A549 (cell line): Measurements from ENCODE around the gene INSC. TPM values are rescaled to one million over a fixed set of nuclear protein-coding genes. Genes with fewer than 3 reads are reported as not detected.

Experiments
- ATAC-seq, 2 experiments: fragments of 200-7000 bp in 1 of 2; fragments of >200 bp in 1 of 2; cut with Nextera tagmentation in 1 of 2; cut with Tn5 transposase in 1 of 2; 3 replicates each; pipeline versions ENCODE4 v1.8.0 to v1.9.1; 2018 to 2020; ENCODE audit warnings: mild to moderate bottlenecking in 1 of 2, moderate library complexity in 1 of 2
- CTCF ChIA-PET: fragments of 300-600 bp; sonication (Branson Sonifier 250); formaldehyde crosslinking; extraction: SDS; loops from one replicate; lab custom pipeline; 2021; ENCODE audit warnings: antibody characterized with exemption, inconsistent platforms; lab: Yijun Ruan, JAX
- POLR2A ChIA-PET: fragments of 350-600 bp; formaldehyde crosslinking; extraction: SDS; loops from one replicate; lab custom pipeline; 2021; ENCODE audit warnings: antibody characterized with exemption, inconsistent platforms; lab: Yijun Ruan, JAX
- DNase-seq, 2 experiments: peaks; one replicate each; pipeline versions ENCODE4 v3.0.0 to v3.0.0-alpha.2; 2011 to 2016; ENCODE audit warnings: low read depth in 1 of 2, low spot score in 1 of 2
- FAIRE-seq: peaks from 2 replicates; lab custom pipeline; 2011; peaks lifted over from hg19 to GRCh38; lab: Jason Lieb, UNC
- H3K27ac ChIP-seq, 2 experiments: fragments of >200 bp; sonication (Bioruptor Twin); formaldehyde crosslinking; 3 replicates each; pipeline ENCODE4 v1.5.1; 2016 to 2017
- H3K4me1 ChIP-seq: fragments of >200 bp; sonication (Bioruptor Twin); formaldehyde crosslinking; 3 replicates; pipeline ENCODE4 v1.6.1; 2016
- H3K4me2 ChIP-seq: fragments of >200 bp; sonication (Bioruptor Twin); formaldehyde crosslinking; 3 replicates; pipeline ENCODE4 v1.6.1; 2016
- H3K4me3 ChIP-seq: fragments of >200 bp; sonication (Bioruptor Twin); formaldehyde crosslinking; 3 replicates; pipeline ENCODE4 v1.5.1; 2016
- H3K9me3 ChIP-seq: fragments of >200 bp; sonication (Bioruptor Twin); formaldehyde crosslinking; 3 replicates; pipeline ENCODE4 v1.6.1; 2016
- CBX2 ChIP-seq: fragments of 200-600 bp; sonication (generic); IDR thresholded peaks from 2 replicates; pipeline ENCODE4 v1.6.1; 2016; ENCODE audit warnings: low read depth, mild to moderate bottlenecking, borderline replicate concordance
- CEBPB ChIP-seq, 2 experiments: fragments of >200 bp in 1 of 2; sonication (Bioruptor Twin) in 1 of 2; formaldehyde crosslinking in 1 of 2; IDR thresholded peaks; 2 replicates each; pipeline ENCODE4 v1.6.1; 2012 to 2016
- EHMT2 ChIP-seq: fragments of 200-600 bp; sonication (generic); IDR thresholded peaks from 2 replicates; pipeline ENCODE4 v1.6.1; 2016; ENCODE audit warnings: antibody characterized with exemption, low read depth, mild to moderate bottlenecking, moderate library complexity
- EP300 ChIP-seq, 2 experiments: fragments of >200 bp; sonication (Bioruptor Twin); formaldehyde crosslinking; IDR thresholded peaks; 2 replicates in 1 of 2; 3 replicates in 1 of 2; pipeline ENCODE4 v1.6.1; 2016 to 2017
- FOSB ChIP-seq: fragments of 250-450 bp; sonication (Bioruptor Pico); IDR thresholded peaks from 2 replicates; pipeline ENCODE4 v1.5.0; 2020; ENCODE audit warnings: mild to moderate bottlenecking, moderate library complexity
- HDAC2 ChIP-seq: fragments of 200-600 bp; sonication (generic); IDR thresholded peaks from 2 replicates; pipeline ENCODE4 v1.6.1; 2016
- HEYL ChIP-seq: fragments of 250-450 bp; sonication (Bioruptor Pico); IDR thresholded peaks from 2 replicates; pipeline ENCODE4 v1.8.0; 2021; ENCODE audit warnings: mild to moderate bottlenecking, moderate library complexity
- HOXB13 ChIP-seq: fragments of 250-450 bp; sonication (Bioruptor Pico); IDR thresholded peaks from 2 replicates; pipeline ENCODE4 v1.5.0; 2020; ENCODE audit warnings: low read depth, mild to moderate bottlenecking, moderate library complexity
- JUN ChIP-seq, 2 experiments: fragments of >200 bp; sonication (Bioruptor Twin); formaldehyde crosslinking; IDR thresholded peaks; 2 replicates in 1 of 2; 3 replicates in 1 of 2; pipeline ENCODE4 v1.6.1; 2016 to 2017
- NPAS2 ChIP-seq: fragments of 250-450 bp; sonication (Bioruptor Pico); IDR thresholded peaks from 2 replicates; pipeline ENCODE4 v1.8.0; 2022; ENCODE audit warnings: mild to moderate bottlenecking, moderate library complexity, borderline replicate concordance
- NR3C1 ChIP-seq: fragments of >200 bp; sonication (Bioruptor Twin); formaldehyde crosslinking; IDR thresholded peaks from 3 replicates; pipeline ENCODE4 v1.6.1; 2017
- RAD21 ChIP-seq, 2 experiments: fragments of >200 bp in 1 of 2; sonication (Bioruptor Twin) in 1 of 2; formaldehyde crosslinking in 1 of 2; IDR thresholded peaks in 1 of 2; conservative IDR thresholded peaks in 1 of 2; 2 replicates in 1 of 2; 3 replicates in 1 of 2; pipeline ENCODE4 v1.6.1; 2012 to 2018; ENCODE audit warnings: inconsistent platforms in 1 of 2
- SREBF2 ChIP-seq: fragments of 450-650 bp; IDR thresholded peaks from 2 replicates; pipeline ENCODE4 v1.6.1; 2014; ENCODE audit warnings: mild to moderate bottlenecking, moderate library complexity
- TP53 ChIP-seq: fragments of 250-450 bp; sonication (Bioruptor Pico); IDR thresholded peaks from 2 replicates; pipeline ENCODE4 v1.5.0; 2021; ENCODE audit warnings: mild to moderate bottlenecking, moderate library complexity
- ZFP36 ChIP-seq: fragments of 450-650 bp; IDR thresholded peaks from 2 replicates; pipeline ENCODE4 v1.6.1; 2014; ENCODE audit warnings: borderline replicate concordance; ENCODE audit not compliant: partially characterized antibody
- ZSCAN20 ChIP-seq: fragments of 250-450 bp; sonication (Bioruptor Pico); IDR thresholded peaks from 2 replicates; pipeline ENCODE4 v1.8.0; 2022; ENCODE audit warnings: mild to moderate bottlenecking, moderate library complexity
- WGBS: methylation state at CpG from one replicate; pipeline ENCODE4 v1.1.6; 2017; ENCODE audit errors: missing lambda C conversion rate; 5-methylcytosine and 5-hydroxymethylcytosine counted together
- polyA plus RNA-seq, 4 experiments: library from polyadenylated mRNA; depleted of rRNA in 3 of 4; stranded (reverse); fragments of >200 nt; fragmentation: RNase III in 1 of 4; extraction: RNeasy Plus Mini Kit Qiagen cat#74134 plus additional on column Dnase treatment in 1 of 4; gene quantifications; 2 replicates in 3 of 4; 3 replicates in 1 of 4; pipeline ENCODE4 v1.2.3, GENCODE V29; 2011 to 2017
- TF ChIP-seq, protein P1 (sequence below): fragments of >200 bp; sonication (Bioruptor Twin); formaldehyde crosslinking; IDR thresholded peaks from 3 replicates; pipeline ENCODE4 v1.6.1; 2016
- TF ChIP-seq, protein P2 (sequence below): fragments of >200 bp; sonication (Bioruptor Twin); formaldehyde crosslinking; IDR thresholded peaks from 3 replicates; pipeline ENCODE4 v1.5.1; 2016
- TF ChIP-seq, protein P3 (sequence below): fragments of 200-600 bp; sonication (generic); IDR thresholded peaks from 2 replicates; pipeline ENCODE4 v1.6.1; 2016; ENCODE audit warnings: antibody characterized with exemption, mild to moderate bottlenecking, moderate library complexity
- TF ChIP-seq, protein P4 (sequence below): fragments of 250-450 bp; sonication (Bioruptor Pico); IDR thresholded peaks from 2 replicates; pipeline ENCODE4 v1.5.0; 2021; ENCODE audit warnings: mild to moderate bottlenecking, moderate library complexity, borderline replicate concordance

Gene INSC
- polyA plus RNA-seq, 2 of the 4 experiments (the other 2 are of a cell fraction), result not detected

DNA sequence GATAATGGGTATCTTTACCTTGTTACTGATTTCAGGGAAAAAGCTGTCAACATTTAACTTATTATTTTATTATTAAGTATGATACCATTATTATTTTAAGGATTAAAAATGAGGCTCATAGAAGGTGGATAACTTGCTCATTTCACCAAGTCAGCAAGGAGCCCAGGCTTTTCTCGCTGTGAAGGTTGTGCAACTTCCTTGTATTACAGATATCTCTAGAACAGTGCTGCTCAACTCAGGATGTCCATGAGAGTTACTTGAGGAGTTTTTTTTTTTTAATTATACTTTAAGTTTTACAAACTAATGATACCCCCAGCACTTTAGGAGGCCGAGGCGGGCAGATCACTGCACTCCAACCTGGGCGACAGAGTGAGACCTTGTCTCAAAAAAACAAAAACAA is 98.2 kb downstream of the INSC start:
- no peak for DNase-seq
- no peak overlapping the region for H3K4me3 ChIP-seq
- no peaks in the 10 kb centered on the region for H3K9me3 ChIP-seq
- WGBS, result 72% methylated on average over 4 of the region's 4 CpGs
- H3K27ac ChIP-seq, result no peak overlapping the region
- TF ChIP-seq EP300 (IDR thresholded peaks at IDR 0.05) (no peak), CBX2 (no peak)
- ATAC-seq, result no peak
- H3K4me1 ChIP-seq, result no peaks in the 10 kb centered on the region
- H3K4me2 ChIP-seq, result no peak overlapping the region
- ChIA-PET POLR2A (no interaction called here), CTCF (no interaction called here)
- FAIRE-seq, result no peak

DNA sequence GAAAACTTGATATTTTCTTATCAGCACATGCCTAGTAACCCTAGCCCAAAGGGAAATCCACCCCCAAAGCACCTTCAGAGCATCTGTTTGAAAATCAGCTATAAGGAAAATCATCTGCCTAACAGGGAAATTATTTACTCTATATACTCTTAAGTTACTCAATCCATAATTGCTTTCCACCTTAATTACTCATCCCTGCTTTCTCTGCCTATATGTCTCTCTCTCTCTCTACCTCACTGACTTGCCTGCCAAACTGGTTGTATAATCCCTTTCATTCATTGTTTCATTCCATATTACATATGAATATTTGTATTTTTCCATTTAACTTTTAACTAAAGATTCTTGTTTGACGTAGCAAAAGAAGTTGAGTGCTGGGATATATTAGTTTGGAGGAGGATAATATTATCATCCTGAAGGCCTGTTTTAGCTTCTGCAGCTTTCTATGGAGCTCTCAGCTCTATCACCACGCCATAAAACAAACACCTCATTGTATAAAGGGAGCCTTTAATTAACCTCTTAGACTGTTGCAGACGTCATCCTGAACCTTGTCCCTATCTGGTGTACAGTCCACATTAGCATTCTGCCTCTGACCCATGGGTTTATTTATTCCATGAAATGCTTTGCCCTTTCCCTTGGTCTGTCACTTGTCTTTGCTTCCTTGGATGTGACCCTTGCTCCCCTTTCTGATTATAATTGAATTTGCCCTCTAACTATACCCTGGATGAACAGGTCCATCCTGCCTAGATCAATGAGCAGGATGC is 98.9 kb downstream of the INSC start:
- TF ChIP-seq, protein P1, sequence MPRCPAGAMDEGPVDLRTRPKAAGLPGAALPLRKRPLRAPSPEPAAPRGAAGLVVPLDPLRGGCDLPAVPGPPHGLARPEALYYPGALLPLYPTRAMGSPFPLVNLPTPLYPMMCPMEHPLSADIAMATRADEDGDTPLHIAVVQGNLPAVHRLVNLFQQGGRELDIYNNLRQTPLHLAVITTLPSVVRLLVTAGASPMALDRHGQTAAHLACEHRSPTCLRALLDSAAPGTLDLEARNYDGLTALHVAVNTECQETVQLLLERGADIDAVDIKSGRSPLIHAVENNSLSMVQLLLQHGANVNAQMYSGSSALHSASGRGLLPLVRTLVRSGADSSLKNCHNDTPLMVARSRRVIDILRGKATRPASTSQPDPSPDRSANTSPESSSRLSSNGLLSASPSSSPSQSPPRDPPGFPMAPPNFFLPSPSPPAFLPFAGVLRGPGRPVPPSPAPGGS, result no peak
- TF ChIP-seq NPAS2 (CRISPR knock-in tag), result no peak
- TF ChIP-seq HDAC2, result no peak
- TF ChIP-seq, protein P2, sequence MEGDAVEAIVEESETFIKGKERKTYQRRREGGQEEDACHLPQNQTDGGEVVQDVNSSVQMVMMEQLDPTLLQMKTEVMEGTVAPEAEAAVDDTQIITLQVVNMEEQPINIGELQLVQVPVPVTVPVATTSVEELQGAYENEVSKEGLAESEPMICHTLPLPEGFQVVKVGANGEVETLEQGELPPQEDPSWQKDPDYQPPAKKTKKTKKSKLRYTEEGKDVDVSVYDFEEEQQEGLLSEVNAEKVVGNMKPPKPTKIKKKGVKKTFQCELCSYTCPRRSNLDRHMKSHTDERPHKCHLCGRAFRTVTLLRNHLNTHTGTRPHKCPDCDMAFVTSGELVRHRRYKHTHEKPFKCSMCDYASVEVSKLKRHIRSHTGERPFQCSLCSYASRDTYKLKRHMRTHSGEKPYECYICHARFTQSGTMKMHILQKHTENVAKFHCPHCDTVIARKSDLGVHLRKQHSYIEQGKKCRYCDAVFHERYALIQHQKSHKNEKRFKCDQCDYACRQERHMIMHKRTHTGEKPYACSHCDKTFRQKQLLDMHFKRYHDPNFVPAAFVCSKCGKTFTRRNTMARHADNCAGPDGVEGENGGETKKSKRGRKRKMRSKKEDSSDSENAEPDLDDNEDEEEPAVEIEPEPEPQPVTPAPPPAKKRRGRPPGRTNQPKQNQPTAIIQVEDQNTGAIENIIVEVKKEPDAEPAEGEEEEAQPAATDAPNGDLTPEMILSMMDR, result no peak
- TF ChIP-seq JUN (IDR thresholded peaks at IDR 0.05), result no peak
- no peak for TF ChIP-seq SREBF2
- TF ChIP-seq HOXB13 (CRISPR knock-in tag), result no peak
- no peak for TF ChIP-seq RAD21 (conservative IDR thresholded peaks at IDR 0.05 in 1 of 2, IDR thresholded peaks at IDR 0.05 in 1 of 2)
- no peak for TF ChIP-seq TP53 (CRISPR knock-in tag)
- TF ChIP-seq, protein P3, sequence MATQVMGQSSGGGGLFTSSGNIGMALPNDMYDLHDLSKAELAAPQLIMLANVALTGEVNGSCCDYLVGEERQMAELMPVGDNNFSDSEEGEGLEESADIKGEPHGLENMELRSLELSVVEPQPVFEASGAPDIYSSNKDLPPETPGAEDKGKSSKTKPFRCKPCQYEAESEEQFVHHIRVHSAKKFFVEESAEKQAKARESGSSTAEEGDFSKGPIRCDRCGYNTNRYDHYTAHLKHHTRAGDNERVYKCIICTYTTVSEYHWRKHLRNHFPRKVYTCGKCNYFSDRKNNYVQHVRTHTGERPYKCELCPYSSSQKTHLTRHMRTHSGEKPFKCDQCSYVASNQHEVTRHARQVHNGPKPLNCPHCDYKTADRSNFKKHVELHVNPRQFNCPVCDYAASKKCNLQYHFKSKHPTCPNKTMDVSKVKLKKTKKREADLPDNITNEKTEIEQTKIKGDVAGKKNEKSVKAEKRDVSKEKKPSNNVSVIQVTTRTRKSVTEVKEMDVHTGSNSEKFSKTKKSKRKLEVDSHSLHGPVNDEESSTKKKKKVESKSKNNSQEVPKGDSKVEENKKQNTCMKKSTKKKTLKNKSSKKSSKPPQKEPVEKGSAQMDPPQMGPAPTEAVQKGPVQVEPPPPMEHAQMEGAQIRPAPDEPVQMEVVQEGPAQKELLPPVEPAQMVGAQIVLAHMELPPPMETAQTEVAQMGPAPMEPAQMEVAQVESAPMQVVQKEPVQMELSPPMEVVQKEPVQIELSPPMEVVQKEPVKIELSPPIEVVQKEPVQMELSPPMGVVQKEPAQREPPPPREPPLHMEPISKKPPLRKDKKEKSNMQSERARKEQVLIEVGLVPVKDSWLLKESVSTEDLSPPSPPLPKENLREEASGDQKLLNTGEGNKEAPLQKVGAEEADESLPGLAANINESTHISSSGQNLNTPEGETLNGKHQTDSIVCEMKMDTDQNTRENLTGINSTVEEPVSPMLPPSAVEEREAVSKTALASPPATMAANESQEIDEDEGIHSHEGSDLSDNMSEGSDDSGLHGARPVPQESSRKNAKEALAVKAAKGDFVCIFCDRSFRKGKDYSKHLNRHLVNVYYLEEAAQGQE, result no peak
- TF ChIP-seq CEBPB (IDR thresholded peaks at IDR 0.05), result no peak
- no peak for TF ChIP-seq NR3C1
- no peak for TF ChIP-seq ZSCAN20
- no peak for TF ChIP-seq HEYL (CRISPR knock-in tag)
- TF ChIP-seq, protein P4, sequence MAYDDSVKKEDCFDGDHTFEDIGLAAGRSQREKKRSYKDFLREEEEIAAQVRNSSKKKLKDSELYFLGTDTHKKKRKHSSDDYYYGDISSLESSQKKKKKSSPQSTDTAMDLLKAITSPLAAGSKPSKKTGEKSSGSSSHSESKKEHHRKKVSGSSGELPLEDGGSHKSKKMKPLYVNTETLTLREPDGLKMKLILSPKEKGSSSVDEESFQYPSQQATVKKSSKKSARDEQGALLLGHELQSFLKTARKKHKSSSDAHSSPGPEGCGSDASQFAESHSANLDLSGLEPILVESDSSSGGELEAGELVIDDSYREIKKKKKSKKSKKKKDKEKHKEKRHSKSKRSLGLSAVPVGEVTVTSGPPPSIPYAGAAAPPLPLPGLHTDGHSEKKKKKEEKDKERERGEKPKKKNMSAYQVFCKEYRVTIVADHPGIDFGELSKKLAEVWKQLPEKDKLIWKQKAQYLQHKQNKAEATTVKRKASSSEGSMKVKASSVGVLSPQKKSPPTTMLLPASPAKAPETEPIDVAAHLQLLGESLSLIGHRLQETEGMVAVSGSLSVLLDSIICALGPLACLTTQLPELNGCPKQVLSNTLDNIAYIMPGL (CRISPR knock-in tag), result no peak
- no peak for TF ChIP-seq ZFP36
- no peak for TF ChIP-seq EHMT2
- TF ChIP-seq FOSB (CRISPR knock-in tag), result no peak
- CTCF ChIA-PET, result no interaction called here
- no peak for DNase-seq
- H3K9me3 ChIP-seq, result no peaks in the 10 kb centered on the region
- ATAC-seq, result no peak
- WGBS, result 23% methylated on average over 3 of the region's 3 CpGs
- no peak overlapping the region for H3K4me2 ChIP-seq
- no peak overlapping the region for H3K4me3 ChIP-seq
- H3K27ac ChIP-seq, result no peak overlapping the region
- POLR2A ChIA-PET, result no interaction called here
- no peaks in the 10 kb centered on the region for H3K4me1 ChIP-seq
- FAIRE-seq, result no peak
